Caco-2 (cell line): ENCODE results near the gene C19orf25. TPM values are rescaled to one million over a fixed set of nuclear protein-coding genes. Genes with fewer than 3 reads are reported as not detected.

ENCODE experiments used
- BruUV-seq: library from RNA; stranded (reverse); fragments of 400-500 nt; replicated peaks from 2 replicates; lab custom pipeline; 2021; lab: Mats Ljungman, UMichigan
- CTCF ChIA-PET: fragments of 300-600 bp; sonication (Branson Sonifier 250); formaldehyde crosslinking; loops from one replicate; lab custom pipeline; 2022; ENCODE audit warnings: antibody characterized with exemption; lab: Charles Lee
- POLR2A ChIA-PET: fragments of 300-600 bp; sonication (Branson Sonifier 250); formaldehyde crosslinking; loops from one replicate; lab custom pipeline; 2022; ENCODE audit warnings: antibody characterized with exemption; lab: Charles Lee
- DNase-seq, 2 experiments: peaks; one replicate each; pipeline versions ENCODE4 v3.0.0 to v3.0.0-alpha.2; 2020 to 2022
- H3K27me3 ChIP-seq: replicated peaks from 2 replicates; pipeline ENCODE4 v1.6.0; 2011; ENCODE audit warnings: low read length; ENCODE audit not compliant: control insufficient read depth, insufficient read depth
- H3K36me3 ChIP-seq: 2 replicates; pipeline ENCODE4 v1.5.1; 2011; ENCODE audit warnings: low read length; ENCODE audit not compliant: control insufficient read depth, insufficient read depth
- H3K4me1 ChIP-seq: fragments of 250-450 bp; sonication (Bioruptor Pico); 2 replicates; pipeline ENCODE4 v1.5.1; 2020; ENCODE audit warnings: mild to moderate bottlenecking
- H3K4me3 ChIP-seq: 2 replicates; pipeline ENCODE4 v1.5.1; 2011; ENCODE audit warnings: low read depth, mild to moderate bottlenecking, control low read depth, low read length
- H3K9me3 ChIP-seq: fragments of 250-450 bp; sonication (Bioruptor Pico); 2 replicates; pipeline ENCODE4 v1.5.1; 2020; ENCODE audit warnings: mild to moderate bottlenecking, moderate library complexity
- H3K27ac Mint-ChIP-seq: one replicate; pipeline ENCODE4 v1.8.0; 2022; ENCODE audit warnings: mixed read lengths; ENCODE audit not compliant: unreplicated experiment
- H3K27me3 Mint-ChIP-seq: one replicate; pipeline ENCODE4 v1.8.0; 2022; ENCODE audit warnings: mixed read lengths; ENCODE audit not compliant: insufficient read depth, unreplicated experiment
- H3K36me3 Mint-ChIP-seq: one replicate; pipeline ENCODE4 v1.8.0; 2022; ENCODE audit warnings: mild to moderate bottlenecking, mixed read lengths; ENCODE audit not compliant: insufficient read depth, unreplicated experiment
- H3K4me1 Mint-ChIP-seq: one replicate; pipeline ENCODE4 v1.8.0; 2022; ENCODE audit warnings: low read depth, mixed read lengths; ENCODE audit not compliant: unreplicated experiment
- H3K4me3 Mint-ChIP-seq: one replicate; pipeline ENCODE4 v1.8.0; 2022; ENCODE audit warnings: mild to moderate bottlenecking, moderate library complexity, mixed read lengths; ENCODE audit not compliant: unreplicated experiment
- H3K9me3 Mint-ChIP-seq: one replicate; pipeline ENCODE4 v1.8.0; 2022; ENCODE audit warnings: mixed read lengths; ENCODE audit not compliant: unreplicated experiment
- intact Hi-C: fragments of 100-400 bp; cut with micrococcal nuclease; formaldehyde crosslinking; loops from one replicate; pipeline ENCODE4 v1.10.0; 2022; ENCODE audit not compliant: unreplicated experiment
- total RNA-seq: library from RNA; stranded (reverse); gene quantifications from 2 replicates; pipeline ENCODE4 v1.2.3, GENCODE V29; 2022
- TF ChIP-seq, protein P1 (sequence below), 2 experiments: fragments of 200-600 bp in 1 of 2; IDR thresholded peaks; 1 replicate in 1 of 2; 2 replicates in 1 of 2; pipeline versions ENCODE4 v1.5.1 to v1.8.0; 2011 to 2022; ENCODE audit warnings: antibody characterized with exemption in 1 of 2, control low read depth in 1 of 2, inconsistent platforms in 1 of 2, low read depth in 1 of 2, low read length in 1 of 2, mild to moderate bottlenecking in 1 of 2, moderate library complexity in 1 of 2; ENCODE audit not compliant: insufficient read depth in 1 of 2, severe bottlenecking in 1 of 2, unreplicated experiment in 1 of 2

The C19orf25 gene
- total RNA-seq, 1 experiment from 2014 or later: 41.9 TPM

DNA sequence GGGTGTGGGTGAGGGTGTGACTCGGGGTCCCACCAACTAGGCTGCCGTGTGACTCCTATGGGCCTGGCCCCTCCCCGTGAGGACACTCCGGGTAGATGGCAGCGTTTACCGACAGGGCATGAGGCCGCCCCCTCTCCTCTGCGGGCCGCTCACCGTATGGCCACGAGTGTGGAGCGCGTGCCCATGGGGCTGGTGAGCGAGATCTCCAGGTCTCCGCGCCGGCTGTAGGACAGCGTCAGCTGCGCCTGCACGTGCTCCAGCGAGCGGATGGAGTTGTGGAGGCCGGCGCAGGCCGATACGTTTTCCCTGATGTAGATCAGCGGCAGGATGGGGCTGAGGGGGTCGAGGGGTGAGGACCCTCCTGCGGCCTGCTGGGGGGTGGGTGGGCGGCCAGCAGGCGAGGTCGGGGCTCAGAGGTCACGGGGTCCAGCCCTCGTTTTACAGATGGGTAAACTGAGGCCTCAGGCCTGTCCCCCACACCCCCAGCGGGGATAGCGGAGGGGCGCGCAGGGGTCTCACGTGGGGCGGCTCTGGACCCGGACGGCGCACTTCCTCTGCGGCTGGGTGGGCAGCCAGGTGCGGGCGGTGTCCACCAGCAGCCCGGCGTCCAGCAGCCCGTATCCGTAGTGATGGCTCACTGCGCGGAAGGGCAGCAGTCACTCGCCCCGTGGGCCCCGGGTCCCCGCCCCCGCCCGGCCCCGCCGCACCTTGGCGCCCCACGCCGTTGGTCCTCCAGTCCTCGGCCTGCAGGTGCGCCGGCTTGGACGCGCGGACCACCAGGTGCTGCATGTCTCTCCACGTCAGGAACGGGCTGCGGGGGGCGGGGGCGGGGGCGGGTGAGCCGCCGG, 4.3 kb upstream of the C19orf25 start:
- BruUV-seq: no TSS peak
- Histone ChIP-seq H3K4me3 (no peak overlapping the region), H3K27me3 (no peaks in the 10 kb centered on the region), H3K4me1 (no peaks in the 10 kb centered on the region), H3K9me3 (no peaks in the 10 kb centered on the region), H3K36me3 (no peaks in the 10 kb centered on the region)
- ChIA-PET CTCF (no interaction called here), POLR2A (no interaction called here)
- no peaks in the 10 kb centered on the region for H3K4me1 Mint-ChIP-seq
- TF ChIP-seq, protein P1, sequence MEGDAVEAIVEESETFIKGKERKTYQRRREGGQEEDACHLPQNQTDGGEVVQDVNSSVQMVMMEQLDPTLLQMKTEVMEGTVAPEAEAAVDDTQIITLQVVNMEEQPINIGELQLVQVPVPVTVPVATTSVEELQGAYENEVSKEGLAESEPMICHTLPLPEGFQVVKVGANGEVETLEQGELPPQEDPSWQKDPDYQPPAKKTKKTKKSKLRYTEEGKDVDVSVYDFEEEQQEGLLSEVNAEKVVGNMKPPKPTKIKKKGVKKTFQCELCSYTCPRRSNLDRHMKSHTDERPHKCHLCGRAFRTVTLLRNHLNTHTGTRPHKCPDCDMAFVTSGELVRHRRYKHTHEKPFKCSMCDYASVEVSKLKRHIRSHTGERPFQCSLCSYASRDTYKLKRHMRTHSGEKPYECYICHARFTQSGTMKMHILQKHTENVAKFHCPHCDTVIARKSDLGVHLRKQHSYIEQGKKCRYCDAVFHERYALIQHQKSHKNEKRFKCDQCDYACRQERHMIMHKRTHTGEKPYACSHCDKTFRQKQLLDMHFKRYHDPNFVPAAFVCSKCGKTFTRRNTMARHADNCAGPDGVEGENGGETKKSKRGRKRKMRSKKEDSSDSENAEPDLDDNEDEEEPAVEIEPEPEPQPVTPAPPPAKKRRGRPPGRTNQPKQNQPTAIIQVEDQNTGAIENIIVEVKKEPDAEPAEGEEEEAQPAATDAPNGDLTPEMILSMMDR (IDR thresholded peaks at IDR 0.05; ENCODE audit: insufficient read depth in 1 of 2, low read depth in 1 of 2, low read length in 1 of 2, severe bottlenecking in 1 of 2, unreplicated experiment in 1 of 2): no peak
- intact Hi-C loops: no loop called here
- DNase-seq: no peak
- H3K36me3 Mint-ChIP-seq: peaks cover 14% of the 10 kb centered on the region
- H3K27me3 Mint-ChIP-seq: no peaks in the 10 kb centered on the region
- H3K9me3 Mint-ChIP-seq: no peaks in the 10 kb centered on the region
- no peak overlapping the region for H3K27ac Mint-ChIP-seq
- no peak overlapping the region for H3K4me3 Mint-ChIP-seq

DNA sequence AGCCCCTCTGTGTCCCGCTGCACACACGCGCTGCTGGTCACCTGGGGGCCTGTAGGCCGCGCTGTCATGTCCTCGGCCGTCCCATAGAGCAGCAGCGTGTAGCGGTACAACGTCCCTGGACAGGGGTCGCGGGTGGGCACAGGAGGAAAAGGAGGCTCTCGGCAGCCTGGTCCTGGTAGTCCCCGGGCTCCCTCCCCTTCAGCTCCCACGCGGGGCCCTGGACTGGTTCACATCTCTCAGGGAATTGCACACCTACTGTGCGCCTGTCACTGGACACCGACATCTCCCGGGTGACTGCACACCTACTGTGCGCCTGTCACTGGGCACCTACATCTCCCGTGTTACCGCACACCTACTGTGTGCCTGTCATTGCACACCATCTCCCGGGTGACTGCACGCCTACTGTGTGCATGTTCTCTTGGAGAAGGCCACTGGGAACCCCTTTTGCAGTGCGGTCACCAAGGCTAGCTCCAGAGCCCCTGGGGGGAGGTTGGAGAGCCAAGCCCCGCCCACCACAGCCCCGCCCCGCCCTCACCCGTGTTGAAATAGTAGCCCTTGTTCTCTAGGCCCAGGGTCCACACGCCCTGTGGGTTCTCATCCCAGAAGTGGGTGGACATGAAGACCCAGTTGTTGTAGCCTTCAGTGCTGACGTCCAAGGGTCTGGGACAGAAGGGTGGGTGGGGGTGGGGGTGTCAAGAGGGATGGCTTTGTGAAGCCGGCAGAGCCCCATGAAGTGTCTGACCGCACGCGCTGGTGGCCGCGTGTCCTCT, 3.5 kb upstream of the C19orf25 start:
- Histone ChIP-seq H3K9me3 (no peaks in the 10 kb centered on the region), H3K4me3 (no peak overlapping the region), H3K36me3 (no peaks in the 10 kb centered on the region), H3K4me1 (no peaks in the 10 kb centered on the region), H3K27me3 (no peaks in the 10 kb centered on the region)
- intact Hi-C loops: no loop called here
- TF ChIP-seq, protein P1 (IDR thresholded peaks at IDR 0.05; ENCODE audit: insufficient read depth in 1 of 2, low read depth in 1 of 2, low read length in 1 of 2, severe bottlenecking in 1 of 2, unreplicated experiment in 1 of 2): no peak
- Mint-ChIP-seq H3K36me3 (peaks cover 21% of the 10 kb centered on the region), H3K27me3 (no peaks in the 10 kb centered on the region), H3K27ac (no peak overlapping the region), H3K4me1 (no peaks in the 10 kb centered on the region), H3K4me3 (no peak overlapping the region), H3K9me3 (no peaks in the 10 kb centered on the region)
- no TSS peak for BruUV-seq
- ChIA-PET CTCF (no interaction called here), POLR2A (no interaction called here)
- DNase-seq: no peak

DNA sequence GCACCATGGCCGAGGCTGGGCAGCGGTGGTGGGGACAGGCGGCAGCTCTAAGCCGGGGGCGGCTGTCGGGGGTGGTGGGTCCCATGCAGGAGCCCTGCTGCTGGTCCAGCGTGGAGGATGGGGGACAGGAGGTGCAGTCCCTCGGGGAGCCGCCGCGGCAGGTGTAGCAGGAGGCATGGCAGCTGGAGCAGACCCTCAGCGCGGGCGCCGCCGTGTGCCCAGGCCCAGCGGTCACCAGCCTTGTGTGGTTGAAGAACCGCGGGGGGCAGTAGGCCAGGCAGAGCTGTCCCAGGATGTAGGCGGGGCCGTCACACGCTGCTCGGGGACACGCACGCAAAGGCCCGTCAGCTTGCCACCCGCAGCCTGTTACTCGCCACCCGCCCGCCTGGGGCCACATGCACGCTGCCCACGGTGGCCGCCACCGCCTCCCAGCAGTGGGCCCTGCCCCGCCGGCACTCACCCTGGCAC, 2.9 kb upstream of the C19orf25 start:
- peaks cover 21% of the 10 kb centered on the region for H3K36me3 Mint-ChIP-seq
- ChIA-PET CTCF (no interaction called here), POLR2A (no interaction called here)
- no peaks in the 10 kb centered on the region for H3K4me1 Mint-ChIP-seq
- TF ChIP-seq, protein P1 (IDR thresholded peaks at IDR 0.05; ENCODE audit: insufficient read depth in 1 of 2, low read depth in 1 of 2, low read length in 1 of 2, severe bottlenecking in 1 of 2, unreplicated experiment in 1 of 2): no peak
- DNase-seq: no peak
- no peak overlapping the region for H3K27ac Mint-ChIP-seq
- H3K4me3 Mint-ChIP-seq: no peak overlapping the region
- no peaks in the 10 kb centered on the region for H3K9me3 Mint-ChIP-seq
- H3K36me3 ChIP-seq: no peaks in the 10 kb centered on the region
- no peaks in the 10 kb centered on the region for H3K9me3 ChIP-seq
- no peak overlapping the region for H3K4me3 ChIP-seq
- BruUV-seq: no TSS peak
- no peaks in the 10 kb centered on the region for H3K27me3 Mint-ChIP-seq
- H3K4me1 ChIP-seq: no peaks in the 10 kb centered on the region
- intact Hi-C loops: no loop called here
- no peaks in the 10 kb centered on the region for H3K27me3 ChIP-seq
